ENCODE data around the gene UBXN6.

Gene UBXN6

GRCh38 chr19:4443966-4444764 is 13.4 kb downstream of the UBXN6 start:
- no peak for DNase-seq
- Histone ChIP-seq H3K4me1 (no peaks in the 10 kb centered on the region), H3K27me3 (no peaks in the 10 kb centered on the region), H3K4me3 (ENCODE audit: low read depth, low read length) (no peak overlapping the region), H3K9me3 (no peaks in the 10 kb centered on the region), H3K36me3 (peaks cover 80% of the 10 kb centered on the region)
- TF ChIP-seq, protein P1, sequence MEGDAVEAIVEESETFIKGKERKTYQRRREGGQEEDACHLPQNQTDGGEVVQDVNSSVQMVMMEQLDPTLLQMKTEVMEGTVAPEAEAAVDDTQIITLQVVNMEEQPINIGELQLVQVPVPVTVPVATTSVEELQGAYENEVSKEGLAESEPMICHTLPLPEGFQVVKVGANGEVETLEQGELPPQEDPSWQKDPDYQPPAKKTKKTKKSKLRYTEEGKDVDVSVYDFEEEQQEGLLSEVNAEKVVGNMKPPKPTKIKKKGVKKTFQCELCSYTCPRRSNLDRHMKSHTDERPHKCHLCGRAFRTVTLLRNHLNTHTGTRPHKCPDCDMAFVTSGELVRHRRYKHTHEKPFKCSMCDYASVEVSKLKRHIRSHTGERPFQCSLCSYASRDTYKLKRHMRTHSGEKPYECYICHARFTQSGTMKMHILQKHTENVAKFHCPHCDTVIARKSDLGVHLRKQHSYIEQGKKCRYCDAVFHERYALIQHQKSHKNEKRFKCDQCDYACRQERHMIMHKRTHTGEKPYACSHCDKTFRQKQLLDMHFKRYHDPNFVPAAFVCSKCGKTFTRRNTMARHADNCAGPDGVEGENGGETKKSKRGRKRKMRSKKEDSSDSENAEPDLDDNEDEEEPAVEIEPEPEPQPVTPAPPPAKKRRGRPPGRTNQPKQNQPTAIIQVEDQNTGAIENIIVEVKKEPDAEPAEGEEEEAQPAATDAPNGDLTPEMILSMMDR (IDR thresholded peaks at IDR 0.05; ENCODE audit: low read depth, low read length): no peak

DNA sequence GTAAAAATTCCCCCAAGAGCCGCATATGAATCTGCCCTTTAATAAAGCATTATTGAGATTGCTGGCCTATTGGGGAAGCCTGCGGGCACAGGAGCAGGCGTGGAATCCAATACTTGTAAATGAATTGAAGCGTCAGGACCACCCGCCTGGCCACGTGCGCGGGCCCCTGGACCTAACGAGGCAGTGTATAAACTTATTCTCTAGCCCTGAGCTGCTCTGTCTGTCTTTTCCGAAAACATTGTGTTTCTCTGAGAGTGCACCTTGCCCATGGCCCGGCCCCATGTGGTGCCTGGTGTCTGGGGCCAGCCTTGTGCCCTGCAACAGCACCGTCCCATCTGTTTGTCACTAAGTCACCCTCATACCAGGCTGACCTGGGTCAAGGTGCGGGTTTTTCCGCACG is 14.4 kb downstream of the UBXN6 start:
- DNase-seq: no peak
- H3K36me3 ChIP-seq: peaks cover 78% of the 10 kb centered on the region
- TF ChIP-seq, protein P1 (IDR thresholded peaks at IDR 0.05; ENCODE audit: low read depth, low read length): no peak
- H3K27me3 ChIP-seq: no peaks in the 10 kb centered on the region
- no peak overlapping the region for H3K4me3 ChIP-seq (ENCODE audit: low read depth, low read length)
- H3K9me3 ChIP-seq: no peaks in the 10 kb centered on the region
- H3K4me1 ChIP-seq: no peaks in the 10 kb centered on the region

- TF ChIP-seq, protein P1 (IDR thresholded peaks at IDR 0.05; ENCODE audit: low read depth, low read length): no peak
- no peaks in the 10 kb centered on the region for H3K27me3 ChIP-seq
- H3K4me1 ChIP-seq: no peaks in the 10 kb centered on the region
- no peak overlapping the region for H3K4me3 ChIP-seq (ENCODE audit: low read depth, low read length)
- DNase-seq: no peak
- no peaks in the 10 kb centered on the region for H3K9me3 ChIP-seq
- H3K36me3 ChIP-seq: peaks cover 78% of the 10 kb centered on the region
These were observed 14.8 kb downstream of the UBXN6 start for GRCh38 chr19:4442819-4443146.

- Histone ChIP-seq H3K4me1 (no peaks in the 10 kb centered on the region), H3K27me3 (no peaks in the 10 kb centered on the region), H3K4me3 (ENCODE audit: low read depth, low read length) (no peak overlapping the region), H3K36me3 (peaks cover 76% of the 10 kb centered on the region), H3K9me3 (no peaks in the 10 kb centered on the region)
- TF ChIP-seq, protein P1 (IDR thresholded peaks at IDR 0.05; ENCODE audit: low read depth, low read length): no peak
- DNase-seq: no peak
These were observed 15.4 kb downstream of the UBXN6 start for GRCh38 chr19:4441994-4442818.

GRCh38 chr19:4439243-4439642 is 18.4 kb downstream of the UBXN6 start:
- TF ChIP-seq, protein P1 (IDR thresholded peaks at IDR 0.05; ENCODE audit: low read depth, low read length): no peak
- peaks cover 75% of the 10 kb centered on the region for H3K36me3 ChIP-seq
- no peaks in the 10 kb centered on the region for H3K9me3 ChIP-seq

DNA sequence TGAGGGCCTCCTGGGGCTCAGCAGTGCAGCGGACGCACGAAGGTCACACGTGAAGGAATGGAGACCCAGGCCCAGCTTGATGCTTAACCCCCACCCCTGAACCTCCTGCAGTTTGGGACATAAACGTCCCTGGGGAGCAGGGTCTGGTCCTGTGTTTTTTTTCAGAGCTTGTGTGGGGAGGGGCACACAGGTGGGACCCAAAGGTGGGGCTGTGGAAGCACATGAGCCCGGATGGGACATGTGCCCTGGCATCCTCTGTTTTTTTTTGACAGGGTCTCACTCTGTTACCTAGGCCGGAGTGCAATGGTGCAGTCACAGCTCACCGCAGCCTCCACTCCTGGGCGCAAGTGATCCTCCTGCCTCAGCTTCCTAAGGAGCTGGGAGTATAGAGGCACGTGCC is 20.5 kb downstream of the UBXN6 start:
- DNase-seq: no peak
- TF ChIP-seq, protein P1 (IDR thresholded peaks at IDR 0.05; ENCODE audit: low read depth, low read length): no peak
- H3K9me3 ChIP-seq: no peaks in the 10 kb centered on the region
- no peaks in the 10 kb centered on the region for H3K27me3 ChIP-seq
- no peaks in the 10 kb centered on the region for H3K4me1 ChIP-seq
- no peak overlapping the region for H3K4me3 ChIP-seq (ENCODE audit: low read depth, low read length)
- H3K36me3 ChIP-seq: peaks cover 88% of the 10 kb centered on the region

More at GRCh38 chr19:4439243-4439642, 18.4 kb downstream of the UBXN6 start:
- H3K4me3 ChIP-seq (ENCODE audit: low read depth, low read length): no peak overlapping the region
- no peaks in the 10 kb centered on the region for H3K27me3 ChIP-seq
- no peak for DNase-seq
- no peaks in the 10 kb centered on the region for H3K4me1 ChIP-seq
